SJSA1 (cell line): ENCODE measurements around the gene PKN1. TPM values are rescaled to one million over a fixed set of nuclear protein-coding genes. Genes with fewer than 3 reads are reported as not detected.
"Not testable (repeated sequence)": the region's sequence is repeated elsewhere in the genome, so short reads cannot be mapped to it uniquely, and the experiment has no call there.

Source experiments
- DNase-seq, 2 experiments: peaks; one replicate each; pipeline ENCODE4 v3.0.0-alpha.2; 2015 to 2020; ENCODE audit warnings: low spot score in 2 of 2, low read depth in 1 of 2
- H3K27ac ChIP-seq: fragments of 250-450 bp; sonication (Bioruptor Pico); 2 replicates; pipeline ENCODE4 v1.5.1; 2020; ENCODE audit warnings: mild to moderate bottlenecking, moderate library complexity
- H3K27me3 ChIP-seq: fragments of 250-450 bp; sonication (Bioruptor Pico); replicated peaks from 2 replicates; pipeline ENCODE4 v1.5.1; 2020; ENCODE audit warnings: mild to moderate bottlenecking, moderate library complexity
- H3K36me3 ChIP-seq: fragments of 250-450 bp; sonication (Bioruptor Pico); 2 replicates; pipeline ENCODE4 v1.5.1; 2020; ENCODE audit warnings: mild to moderate bottlenecking
- H3K4me1 ChIP-seq: fragments of 250-450 bp; sonication (Bioruptor Pico); replicated peaks from 2 replicates; pipeline ENCODE4 v1.6.1; 2021; ENCODE audit warnings: mild to moderate bottlenecking
- H3K4me3 ChIP-seq: fragments of 250-450 bp; sonication (Bioruptor Pico); 2 replicates; pipeline ENCODE4 v1.5.1; 2020; ENCODE audit warnings: mild to moderate bottlenecking
- H3K9me3 ChIP-seq: fragments of 250-450 bp; sonication (Bioruptor Pico); replicated peaks from 2 replicates; pipeline ENCODE4 v1.5.1; 2020; ENCODE audit warnings: mild to moderate bottlenecking
- total RNA-seq: library from RNA; depleted of rRNA; stranded (reverse); fragments of >200 nt; shearing (Covaris generic); gene quantifications from 2 replicates; pipeline ENCODE4 v1.2.3, GENCODE V29; 2014

The PKN1 gene
- total RNA-seq, 1 experiment from 2014 or later: 79.7 TPM

DNA sequence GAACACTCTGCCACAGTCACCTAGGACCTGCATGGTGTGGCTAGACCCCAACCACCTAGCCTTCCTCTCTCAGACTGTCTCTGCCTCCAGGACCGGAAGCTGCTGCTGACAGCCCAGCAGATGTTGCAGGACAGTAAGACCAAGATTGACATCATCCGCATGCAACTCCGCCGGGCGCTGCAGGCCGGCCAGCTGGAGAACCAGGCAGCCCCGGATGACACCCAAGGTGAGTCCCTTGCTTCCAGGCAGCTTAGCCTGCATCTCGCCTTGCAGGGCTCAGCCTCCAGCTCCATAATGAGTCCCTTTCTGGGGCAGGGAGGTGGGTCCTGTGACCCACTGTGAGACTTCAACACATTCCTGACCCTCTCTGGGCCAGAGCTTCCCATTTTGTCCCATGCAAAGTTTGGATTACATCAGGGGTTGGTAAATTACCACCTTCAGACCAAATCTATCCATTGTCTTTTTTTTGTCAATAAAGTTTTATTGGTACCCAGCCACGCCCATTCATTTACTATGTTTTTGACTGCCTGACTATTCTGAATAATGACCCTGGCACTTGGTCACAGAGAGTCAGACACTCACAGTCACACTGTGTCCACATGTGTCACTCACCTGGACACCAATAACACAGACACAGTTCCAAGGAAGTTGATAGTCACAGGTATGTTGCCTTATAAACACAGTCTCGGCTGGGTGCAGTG lies 13.4 kb downstream of the PKN1 start:
- Histone ChIP-seq H3K9me3 (no peaks in the 10 kb centered on the region), H3K4me1 (no peaks in the 10 kb centered on the region), H3K27me3 (no peaks in the 10 kb centered on the region), H3K36me3 (peaks cover 81% of the 10 kb centered on the region), H3K27ac (no peak overlapping the region), H3K4me3 (no peak overlapping the region)
- no peak for DNase-seq

DNA sequence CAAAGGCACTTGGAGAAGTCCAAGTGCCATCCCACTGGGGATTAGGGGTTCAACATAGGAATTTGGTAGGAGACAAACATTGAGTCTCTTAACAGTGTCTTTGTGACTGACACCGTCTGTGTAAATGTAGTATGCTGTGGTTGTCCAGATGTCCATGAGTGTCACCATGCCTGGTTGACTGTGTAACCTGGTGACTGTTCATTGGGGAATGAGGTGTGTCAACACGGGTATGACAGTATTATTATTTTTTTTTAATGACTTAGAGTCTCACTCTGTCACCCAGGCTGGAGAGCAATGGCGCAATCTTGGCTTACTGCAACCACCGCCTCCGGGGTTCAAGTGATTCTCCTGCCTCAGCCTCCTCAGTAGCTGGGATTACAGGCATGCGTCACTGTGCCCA lies 16.2 kb downstream of the PKN1 start:
- Histone ChIP-seq H3K27ac (no peak overlapping the region), H3K4me3 (no peak overlapping the region), H3K9me3 (no peaks in the 10 kb centered on the region), H3K36me3 (peaks cover 68% of the 10 kb centered on the region), H3K4me1 (no peaks in the 10 kb centered on the region), H3K27me3 (no peaks in the 10 kb centered on the region)
- DNase-seq: no peak

DNA sequence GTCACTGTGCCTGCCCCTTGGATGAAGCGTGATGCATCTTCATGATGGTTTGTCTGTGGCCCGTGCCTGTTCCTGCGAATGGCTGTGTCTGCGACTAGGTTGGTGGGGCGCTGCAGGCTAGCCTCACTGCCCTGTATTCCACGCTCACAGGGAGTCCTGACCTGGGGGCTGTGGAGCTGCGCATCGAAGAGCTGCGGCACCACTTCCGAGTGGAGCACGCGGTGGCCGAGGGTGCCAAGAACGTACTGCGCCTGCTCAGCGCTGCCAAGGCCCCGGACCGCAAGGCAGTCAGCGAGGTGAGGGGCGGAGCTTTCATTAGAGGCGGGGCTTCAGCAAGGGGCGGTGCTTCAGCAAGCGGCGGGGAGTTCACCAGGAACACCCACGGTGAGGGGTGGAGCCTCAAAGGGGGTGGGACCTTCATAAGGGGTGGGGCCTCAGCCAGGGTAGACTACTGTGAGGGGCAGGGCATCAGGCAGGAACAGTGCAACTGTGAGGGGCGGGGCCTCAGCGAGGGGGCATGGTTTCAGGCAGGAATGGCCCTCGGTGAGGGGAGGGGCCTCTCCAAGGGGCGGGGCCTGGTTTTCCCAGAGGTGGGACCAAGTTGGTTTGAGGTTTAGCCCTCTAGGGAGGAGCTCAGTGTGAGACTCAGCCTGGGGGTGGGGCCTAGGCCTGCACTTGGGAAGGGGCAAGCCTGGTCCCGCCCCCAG lies 17.2 kb downstream of the PKN1 start:
- no peak overlapping the region for H3K27ac ChIP-seq
- H3K27me3 ChIP-seq: no peaks in the 10 kb centered on the region
- DNase-seq: peak; percentile 18 to 79
- H3K9me3 ChIP-seq: no peaks in the 10 kb centered on the region
- H3K36me3 ChIP-seq: peaks cover 64% of the 10 kb centered on the region
- no peaks in the 10 kb centered on the region for H3K4me1 ChIP-seq
- H3K4me3 ChIP-seq: no peak overlapping the region

DNA sequence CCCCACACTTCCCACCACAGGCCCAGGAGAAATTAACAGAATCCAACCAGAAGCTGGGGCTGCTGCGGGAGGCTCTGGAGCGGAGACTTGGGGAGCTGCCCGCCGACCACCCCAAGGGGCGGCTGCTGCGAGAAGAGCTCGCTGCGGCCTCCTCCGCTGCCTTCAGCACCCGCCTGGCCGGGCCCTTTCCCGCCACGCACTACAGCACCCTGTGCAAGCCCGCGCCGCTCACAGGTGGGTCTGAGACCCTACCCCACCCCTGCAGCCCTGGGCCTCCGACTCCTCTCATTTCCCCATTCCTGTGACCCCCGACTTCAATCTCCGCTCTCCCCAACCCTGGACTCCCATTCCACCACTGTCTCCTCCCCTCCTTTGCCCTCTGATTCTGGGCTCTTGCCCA lies 17.8 kb downstream of the PKN1 start:
- Histone ChIP-seq H3K27ac (no peak overlapping the region), H3K4me3 (no peak overlapping the region), H3K9me3 (no peaks in the 10 kb centered on the region), H3K36me3 (peaks cover 64% of the 10 kb centered on the region), H3K4me1 (no peaks in the 10 kb centered on the region), H3K27me3 (no peaks in the 10 kb centered on the region)
- no peak for DNase-seq

DNA sequence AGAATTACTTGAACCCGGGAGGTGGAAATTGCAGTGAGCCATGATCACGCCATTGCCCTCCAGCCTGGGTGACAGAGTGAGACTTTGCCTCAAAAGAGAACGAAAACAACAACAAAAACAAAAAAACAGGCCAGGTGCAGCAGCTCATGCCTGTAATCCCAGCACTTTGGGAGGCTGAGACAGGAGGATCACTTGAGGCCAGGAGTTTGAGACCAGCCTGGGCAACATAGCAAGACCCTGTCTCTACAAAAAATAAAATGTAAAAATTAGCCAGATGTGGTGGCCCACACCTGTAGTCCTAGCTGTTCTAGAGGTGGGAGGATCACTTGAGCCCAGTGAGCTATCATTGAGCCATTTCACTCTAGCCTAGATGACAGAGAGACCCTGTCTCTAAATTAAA lies 19.2 kb downstream of the PKN1 start:
- H3K36me3 ChIP-seq: peaks cover 50% of the 10 kb centered on the region
- H3K4me1 ChIP-seq, H3K27ac ChIP-seq, H3K27me3 ChIP-seq, DNase-seq, H3K4me3 ChIP-seq, H3K9me3 ChIP-seq: not testable (repeated sequence)

DNA sequence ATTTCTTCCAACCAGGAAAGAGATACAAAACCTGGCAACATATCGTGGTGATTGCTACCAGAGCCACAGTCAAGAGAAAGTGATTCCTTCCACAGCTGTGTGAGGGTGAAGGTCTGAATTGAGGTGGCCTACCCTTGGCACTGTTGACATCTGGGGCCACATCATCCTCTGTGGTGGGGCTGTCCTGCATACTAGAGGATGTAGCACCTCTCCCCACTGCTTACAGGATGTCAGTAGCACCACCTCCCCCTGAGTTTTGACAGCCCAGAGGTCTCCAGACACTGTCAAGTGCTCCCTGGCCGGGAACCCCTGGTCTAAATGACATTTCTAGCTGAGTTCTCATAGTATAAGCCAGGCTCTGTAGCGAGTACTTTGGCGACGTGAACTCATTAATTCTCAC lies 26.6 kb downstream of the PKN1 start:
- Histone ChIP-seq H3K36me3 (peaks cover 29% of the 10 kb centered on the region), H3K4me1 (no peaks in the 10 kb centered on the region), H3K9me3 (no peaks in the 10 kb centered on the region), H3K27ac (no peak overlapping the region), H3K4me3 (no peak overlapping the region), H3K27me3 (no peaks in the 10 kb centered on the region)
- no peak for DNase-seq

DNA sequence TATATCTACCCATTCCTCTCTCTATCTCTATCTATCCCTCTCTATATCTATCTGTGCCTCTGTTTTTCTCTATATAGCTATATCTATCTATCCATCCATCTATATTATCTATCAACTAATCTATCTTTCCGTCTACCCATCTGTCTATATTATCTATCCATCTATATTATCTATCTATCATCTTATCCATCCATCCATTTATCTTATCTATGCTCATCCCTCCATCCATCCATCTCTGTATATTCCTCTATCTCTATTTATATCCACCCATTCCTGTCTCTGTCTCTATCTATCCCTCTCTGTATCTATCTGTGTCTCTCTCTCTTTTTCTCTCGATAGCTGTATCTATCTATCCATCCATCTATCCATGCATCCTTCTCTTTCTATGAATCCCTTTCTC lies 27.8 kb downstream of the PKN1 start:
- H3K36me3 ChIP-seq: peaks cover 32% of the 10 kb centered on the region
- DNase-seq: no peak
- H3K4me1 ChIP-seq: no peaks in the 10 kb centered on the region

DNA sequence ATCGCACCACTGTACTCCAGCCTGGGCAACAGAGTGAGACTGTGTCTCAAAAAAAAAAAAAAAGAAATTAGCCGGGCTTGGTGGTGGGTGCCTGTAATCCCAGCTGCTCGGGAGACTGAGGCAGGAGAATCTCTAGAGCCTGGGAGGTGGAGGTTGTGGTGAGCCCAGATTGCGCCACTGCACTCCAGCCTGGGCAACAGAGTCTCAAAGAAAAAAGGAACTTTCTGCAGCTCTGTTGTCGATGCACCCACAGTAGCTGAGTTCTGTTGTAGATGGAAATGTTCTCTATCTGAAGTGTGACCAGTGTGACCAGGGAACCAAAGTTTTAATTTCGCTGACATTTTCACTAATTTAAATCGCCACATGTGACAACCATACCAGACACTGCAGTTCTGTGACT lies 29.3 kb downstream of the PKN1 start:
- H3K4me3 ChIP-seq, H3K27me3 ChIP-seq, H3K27ac ChIP-seq, DNase-seq, H3K9me3 ChIP-seq, H3K4me1 ChIP-seq: not testable (repeated sequence)
- H3K36me3 ChIP-seq: peaks cover 32% of the 10 kb centered on the region

More for the DNA sequence above, 27.8 kb downstream of the PKN1 start:
- Histone ChIP-seq H3K4me3 (no peak overlapping the region), H3K27me3 (no peaks in the 10 kb centered on the region), H3K9me3 (no peaks in the 10 kb centered on the region), H3K27ac (no peak overlapping the region)

DNA sequence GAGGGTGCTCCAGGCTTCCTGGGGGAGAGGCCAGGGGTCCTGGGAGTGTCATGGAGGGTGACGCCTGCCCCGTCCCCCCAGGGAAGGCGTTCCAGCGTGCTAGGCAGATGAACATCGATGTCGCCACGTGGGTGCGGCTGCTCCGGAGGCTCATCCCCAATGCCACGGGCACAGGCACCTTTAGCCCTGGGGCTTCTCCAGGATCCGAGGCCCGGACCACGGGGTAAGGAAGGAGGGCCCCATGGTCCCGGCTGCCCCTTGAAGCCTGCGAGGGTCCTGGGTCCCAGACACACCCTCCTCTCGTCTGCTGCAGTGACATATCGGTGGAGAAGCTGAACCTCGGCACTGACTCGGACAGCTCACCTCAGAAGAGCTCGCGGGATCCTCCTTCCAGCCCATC lies 30.6 kb downstream of the PKN1 start:
- no peak overlapping the region for H3K4me3 ChIP-seq
- no peak for DNase-seq
- H3K27ac ChIP-seq: no peak overlapping the region
- H3K9me3 ChIP-seq: no peaks in the 10 kb centered on the region
- H3K36me3 ChIP-seq: peaks cover 35% of the 10 kb centered on the region
- no peaks in the 10 kb centered on the region for H3K27me3 ChIP-seq
- H3K4me1 ChIP-seq: no peaks in the 10 kb centered on the region

DNA sequence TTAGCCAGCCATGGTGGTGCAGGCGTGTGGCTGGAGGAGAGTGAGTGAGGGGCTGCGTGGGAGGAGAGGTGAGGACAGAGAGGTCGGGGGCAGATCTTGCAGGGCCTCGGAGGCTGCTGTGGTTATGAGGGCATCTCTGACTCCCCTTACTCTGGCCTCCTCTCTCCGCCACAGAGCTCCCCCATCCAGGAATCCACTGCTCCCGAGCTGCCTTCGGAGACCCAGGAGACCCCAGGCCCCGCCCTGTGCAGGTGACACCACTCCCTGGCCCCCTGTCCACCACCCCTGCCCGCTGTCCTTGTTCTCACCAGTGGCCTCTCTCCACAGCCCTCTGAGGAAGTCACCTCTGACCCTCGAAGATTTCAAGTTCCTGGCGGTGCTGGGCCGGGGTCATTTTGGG lies 34.3 kb downstream of the PKN1 start:
- Histone ChIP-seq H3K27me3 (no peaks in the 10 kb centered on the region), H3K4me3 (no peak overlapping the region), H3K36me3 (peaks cover 31% of the 10 kb centered on the region), H3K4me1 (peaks cover 6% of the 10 kb centered on the region), H3K27ac (no peak overlapping the region), H3K9me3 (0 out of 2 replicates have a peak, but pooled peaks cover 1% of the 10 kb centered on the region)
- no peak for DNase-seq

DNA sequence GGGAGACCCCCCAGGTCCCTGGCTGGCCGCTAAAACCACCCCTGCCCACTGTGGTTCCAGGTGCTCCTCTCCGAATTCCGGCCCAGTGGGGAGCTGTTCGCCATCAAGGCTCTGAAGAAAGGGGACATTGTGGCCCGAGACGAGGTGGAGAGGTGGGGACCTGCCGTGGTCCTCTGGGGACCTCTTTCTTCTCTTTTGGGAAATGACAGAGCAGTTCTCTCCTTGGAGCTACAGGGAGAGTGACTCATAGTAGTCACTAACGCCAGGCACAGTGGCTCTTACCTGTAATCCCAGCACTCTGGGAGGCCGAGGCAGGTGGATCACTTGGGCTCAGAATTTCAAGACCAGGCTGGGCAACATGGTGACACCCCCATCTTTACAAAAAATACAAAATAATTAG lies 34.7 kb downstream of the PKN1 start:
- H3K27me3 ChIP-seq: no peaks in the 10 kb centered on the region
- H3K4me1 ChIP-seq: peaks cover 10% of the 10 kb centered on the region
- H3K4me3 ChIP-seq: no peak overlapping the region
- H3K9me3 ChIP-seq: 0 out of 2 replicates have a peak, but pooled peaks cover 2% of the 10 kb centered on the region
- DNase-seq: no peak
- H3K36me3 ChIP-seq: peaks cover 31% of the 10 kb centered on the region
- H3K27ac ChIP-seq: no peak overlapping the region

DNA sequence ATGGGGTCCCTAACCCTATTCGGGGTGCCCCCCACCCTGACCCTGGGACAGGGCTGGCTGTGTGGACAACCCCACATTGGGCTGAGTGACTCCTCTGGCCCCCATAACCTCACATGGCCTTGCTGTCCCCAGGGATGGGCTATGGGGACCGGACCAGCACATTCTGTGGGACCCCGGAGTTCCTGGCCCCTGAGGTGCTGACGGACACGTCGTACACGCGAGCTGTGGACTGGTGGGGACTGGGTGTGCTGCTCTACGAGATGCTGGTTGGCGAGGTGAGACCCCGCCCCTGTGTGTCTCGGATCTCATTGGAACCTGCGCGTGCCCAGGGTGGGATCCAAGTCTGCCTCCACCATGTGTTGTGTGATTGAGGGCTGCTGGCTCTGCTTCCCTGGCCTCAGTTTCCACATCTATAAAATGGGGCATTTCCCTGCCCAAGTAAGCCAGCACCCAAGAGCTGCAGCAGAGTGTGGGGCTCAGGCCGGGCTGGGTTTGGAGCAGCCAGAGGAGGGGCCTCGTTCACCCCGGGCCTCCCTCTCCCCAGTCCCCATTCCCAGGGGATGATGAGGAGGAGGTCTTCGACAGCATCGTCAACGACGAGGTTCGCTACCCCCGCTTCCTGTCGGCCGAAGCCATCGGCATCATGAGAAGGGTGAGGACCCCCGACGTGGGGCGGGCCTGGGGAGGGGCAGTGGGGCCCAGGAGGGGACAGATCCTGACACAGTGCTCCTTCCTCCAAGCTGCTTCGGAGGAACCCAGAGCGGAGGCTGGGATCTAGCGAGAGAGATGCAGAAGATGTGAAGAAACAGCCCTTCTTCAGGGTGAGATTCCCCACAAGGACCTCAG lies 37.1 kb downstream of the PKN1 start:
- Histone ChIP-seq H3K9me3 (0 out of 2 replicates have a peak, but pooled peaks cover 2% of the 10 kb centered on the region), H3K36me3 (peaks cover 18% of the 10 kb centered on the region), H3K27ac (no peak overlapping the region), H3K27me3 (peaks cover 8% of the 10 kb centered on the region; the same call in 1 of the 2 replicates), H3K4me3 (no peak overlapping the region), H3K4me1 (peaks cover 14% of the 10 kb centered on the region)
- no peak for DNase-seq

DNA sequence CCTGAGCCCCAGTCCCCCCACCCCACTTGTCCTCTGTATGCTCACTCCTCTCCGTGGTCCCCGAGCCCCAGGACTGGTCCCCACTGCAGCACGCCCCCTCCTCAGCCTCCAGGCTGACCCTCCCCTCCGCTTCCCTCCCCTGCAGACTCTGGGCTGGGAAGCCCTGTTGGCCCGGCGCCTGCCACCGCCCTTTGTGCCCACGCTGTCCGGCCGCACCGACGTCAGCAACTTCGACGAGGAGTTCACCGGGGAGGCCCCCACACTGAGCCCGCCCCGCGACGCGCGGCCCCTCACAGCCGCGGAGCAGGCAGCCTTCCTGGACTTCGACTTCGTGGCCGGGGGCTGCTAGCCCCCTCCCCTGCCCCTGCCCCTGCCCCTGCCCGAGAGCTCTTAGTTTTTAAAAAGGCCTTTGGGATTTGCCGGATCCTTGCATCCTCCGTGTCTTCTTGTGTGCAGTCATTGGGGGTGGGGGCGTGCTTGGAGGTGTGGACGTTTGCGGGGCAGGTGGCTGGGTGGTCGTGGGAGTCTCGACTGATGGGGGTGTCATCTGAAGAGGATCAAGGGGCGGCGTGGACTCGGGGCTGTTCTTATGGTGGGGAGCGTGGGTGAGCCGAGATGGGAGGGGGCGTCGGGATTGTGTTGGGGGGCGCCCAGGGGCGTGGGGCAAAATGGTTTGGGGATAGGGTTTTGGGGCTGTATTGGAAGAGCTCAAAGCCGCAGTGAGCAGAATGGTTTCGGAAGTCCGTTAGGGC lies 38.5 kb downstream of the PKN1 start:
- DNase-seq: no peak
- Histone ChIP-seq H3K9me3 (0 out of 2 replicates have a peak, but pooled peaks cover 2% of the 10 kb centered on the region), H3K4me3 (peak overlapping the region; percentile 13; the same call in 1 of the 2 replicates), H3K36me3 (peaks cover 16% of the 10 kb centered on the region), H3K27me3 (peaks cover 8% of the 10 kb centered on the region; the same call in 1 of the 2 replicates), H3K4me1 (peaks cover 23% of the 10 kb centered on the region), H3K27ac (no peak overlapping the region)
